Dedifferentiated amniotic fluid mesenchymal stem cell (primary cell): ENCODE measurements around the gene KIF2A.
A peak's percentile ranks its signal among the peaks of the same experiment; 100 is the strongest.
"Not testable (repeated sequence)": the region's sequence is repeated elsewhere in the genome, so short reads cannot be mapped to it uniquely, and the experiment has no call there.

Source experiments
- DNase-seq: peaks from one replicate; pipeline ENCODE4 v3.0.0-alpha.2; 2016; ENCODE audit errors: extremely low spot score

KIF2A gene

GRCh38 chr5:62291829-62292228 is 14.2 kb upstream of the KIF2A start:
- DNase-seq = not testable (repeated sequence)

DNA sequence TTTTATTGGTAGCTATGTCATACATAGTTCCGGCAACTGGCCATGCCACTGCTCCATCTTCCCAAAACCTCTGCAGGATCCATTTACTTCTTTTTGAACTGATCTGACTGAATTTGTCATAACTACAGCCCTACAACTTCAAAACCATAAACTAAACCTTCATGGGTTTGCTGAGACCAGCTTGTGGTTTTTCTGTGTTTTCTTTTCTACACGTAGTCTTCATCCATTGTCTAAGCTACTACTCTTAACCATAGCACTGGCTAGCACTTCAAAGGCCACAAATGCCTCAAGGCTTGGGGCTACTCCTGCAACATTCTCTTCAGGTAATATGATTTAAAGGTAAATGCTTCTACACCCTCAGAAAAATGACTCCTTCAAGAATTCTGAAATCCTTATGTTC is 9.0 kb upstream of the KIF2A start:
- no peak for DNase-seq

- no peak for DNase-seq
Observed at GRCh38 chr5:62298118-62298517, 7.9 kb upstream of the KIF2A start.

GRCh38 chr5:62299101-62299500 is 6.9 kb upstream of the KIF2A start:
- no peak for DNase-seq

- DNase-seq = no peak
Observed at GRCh38 chr5:62299600-62299999, 6.4 kb upstream of the KIF2A start.

GRCh38 chr5:62305358-62305714 is 670 bp upstream of the KIF2A start:
- no peak for DNase-seq

DNA sequence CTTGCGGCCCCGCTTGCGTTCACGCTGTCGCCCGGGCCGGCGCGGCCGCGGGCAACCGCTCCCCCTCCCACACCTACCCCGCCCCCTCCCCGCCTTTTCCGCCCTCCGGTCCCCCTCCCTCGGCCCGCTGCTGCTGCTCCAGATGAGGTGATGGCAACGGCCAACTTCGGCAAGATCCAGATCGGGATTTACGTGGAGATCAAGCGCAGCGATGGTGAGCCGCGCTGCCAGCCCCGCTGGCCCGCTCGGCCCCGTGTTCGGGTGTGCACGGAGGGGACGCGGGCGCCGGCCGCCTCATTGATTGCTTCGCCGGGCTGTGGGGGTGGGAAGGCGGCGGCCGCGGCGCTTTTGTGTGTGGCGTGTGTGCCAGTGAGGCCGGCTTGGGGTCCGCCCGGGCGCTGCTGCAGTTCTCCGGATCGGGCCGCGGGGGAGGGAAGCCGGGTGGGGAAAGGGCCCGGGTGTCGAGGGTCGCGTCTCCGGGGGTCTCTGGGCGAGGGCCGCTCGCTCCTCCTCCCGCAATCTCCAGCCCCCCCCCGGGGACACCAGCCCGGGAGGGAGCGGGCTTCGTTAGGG is 403 bp downstream of the KIF2A start:
- DNase-seq = no peak

- peak; percentile 29 for DNase-seq
Observed at GRCh38 chr5:62306896-62307689, 1.1 kb downstream of the KIF2A start.

DNA sequence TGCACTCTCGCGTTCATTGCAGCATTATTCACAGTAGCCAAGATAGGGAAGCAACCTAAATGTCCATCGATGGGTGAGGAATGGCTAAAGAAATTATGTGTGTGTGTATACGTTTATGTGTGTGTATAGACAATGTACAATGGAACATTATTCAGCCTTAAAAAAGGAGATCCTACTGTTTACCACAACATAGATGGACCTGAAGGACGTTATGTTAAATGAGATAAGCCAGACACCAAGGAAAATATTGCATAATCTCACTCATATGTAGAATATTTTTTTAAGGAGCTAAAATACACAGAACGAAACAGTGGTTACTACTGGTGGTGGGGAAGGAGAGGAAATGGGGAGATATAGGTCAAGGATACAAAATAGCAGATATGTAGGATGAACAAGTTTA is 2.4 kb downstream of the KIF2A start:
- no peak for DNase-seq

DNA sequence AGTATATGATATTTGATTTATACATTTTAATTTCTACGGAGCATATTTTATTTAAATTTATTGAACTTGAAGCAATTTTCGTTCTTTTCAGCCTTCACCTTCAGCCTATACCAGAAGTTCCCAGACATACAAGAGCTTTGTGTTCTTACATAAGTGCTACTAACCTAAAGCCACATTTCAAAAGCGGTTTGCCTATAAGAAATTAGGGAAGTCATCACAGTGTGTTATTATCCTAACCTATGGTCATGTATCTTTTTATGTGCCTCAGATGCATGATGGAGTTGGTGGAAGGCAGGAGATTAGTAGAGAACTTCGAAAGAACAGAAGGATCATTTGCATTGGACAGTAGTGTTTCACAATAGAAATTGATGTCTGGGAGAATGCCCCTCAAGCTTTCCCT is 3.1 kb downstream of the KIF2A start:
- DNase-seq = no peak

DNA sequence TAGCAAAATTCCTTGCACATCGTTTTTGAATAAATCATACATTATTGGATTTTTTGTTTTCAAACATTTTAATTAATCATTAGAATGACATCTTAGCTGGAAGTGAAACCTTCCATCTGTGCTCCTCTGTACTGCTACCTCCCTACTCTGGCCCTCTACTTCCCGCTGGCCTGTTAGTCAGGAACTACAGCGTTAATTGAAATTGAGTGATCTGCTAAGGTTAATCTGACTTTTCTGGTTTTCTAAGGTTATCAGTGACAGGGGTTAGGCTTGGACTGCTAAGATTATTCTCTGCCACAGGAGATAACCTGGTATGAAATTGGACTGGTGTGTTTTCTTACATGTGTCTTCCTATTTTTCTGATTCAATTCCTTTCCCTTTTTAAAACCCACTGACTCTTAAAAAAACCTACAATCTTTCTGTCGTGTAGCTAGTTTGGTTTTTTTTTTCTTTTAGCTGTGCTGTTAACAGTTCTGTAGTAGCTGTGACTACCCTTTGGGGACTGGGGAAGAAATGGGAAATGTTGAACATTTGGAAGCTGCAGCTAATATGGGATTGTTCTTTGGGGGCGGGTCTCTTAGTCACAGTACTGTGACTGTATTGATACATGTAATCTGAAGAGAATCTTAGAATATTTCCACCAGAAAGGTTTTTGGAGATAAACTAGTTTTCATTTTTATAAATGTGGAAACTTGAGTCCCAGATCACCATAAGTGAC is 4.6 kb downstream of the KIF2A start:
- no peak for DNase-seq

DNA sequence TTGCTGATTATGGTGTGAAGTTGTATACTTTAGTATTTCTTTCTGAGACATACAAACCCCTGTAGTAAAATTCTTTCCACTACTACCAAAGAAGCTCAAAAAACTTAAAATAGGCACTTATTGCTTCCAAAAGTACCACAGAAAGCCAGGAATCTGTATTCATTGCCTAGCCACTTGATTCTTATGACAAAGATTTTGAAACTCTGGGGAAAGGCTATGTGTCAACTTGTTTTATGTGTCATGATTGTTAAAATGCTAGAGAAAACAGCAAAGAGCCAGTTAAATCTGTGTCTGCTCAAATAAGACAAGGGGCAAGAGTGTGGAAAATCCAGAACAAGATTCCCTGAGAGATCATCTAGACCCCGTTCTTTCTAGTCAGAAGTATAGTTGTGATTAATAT is 6.0 kb downstream of the KIF2A start:
- DNase-seq = no peak

DNA sequence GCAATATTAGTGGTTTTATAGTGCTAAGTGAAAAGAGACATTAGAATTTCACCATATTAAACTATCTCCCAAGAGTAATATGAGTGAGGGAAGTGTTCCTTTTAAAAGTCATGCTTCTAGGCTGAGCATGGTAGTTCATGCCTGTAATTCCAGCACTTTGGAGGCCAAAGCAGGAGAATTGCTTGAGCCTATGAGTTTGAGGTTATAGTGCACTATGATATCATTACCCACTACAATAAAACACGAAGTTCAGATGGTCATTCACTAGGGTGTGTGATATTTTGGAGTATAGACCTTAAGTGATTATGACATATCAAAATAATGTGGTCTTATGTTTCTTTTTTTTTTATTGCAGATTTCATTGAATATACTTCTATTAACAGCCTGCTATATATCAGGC is 6.7 kb downstream of the KIF2A start:
- no peak for DNase-seq

- no peak for DNase-seq
Observed at GRCh38 chr5:62314213-62314830, 8.3 kb downstream of the KIF2A start.

- no peak for DNase-seq
Observed at GRCh38 chr5:62315376-62316175, 9.6 kb downstream of the KIF2A start.

GRCh38 chr5:62316176-62316502 is 10.1 kb downstream of the KIF2A start:
- no peak for DNase-seq

DNA sequence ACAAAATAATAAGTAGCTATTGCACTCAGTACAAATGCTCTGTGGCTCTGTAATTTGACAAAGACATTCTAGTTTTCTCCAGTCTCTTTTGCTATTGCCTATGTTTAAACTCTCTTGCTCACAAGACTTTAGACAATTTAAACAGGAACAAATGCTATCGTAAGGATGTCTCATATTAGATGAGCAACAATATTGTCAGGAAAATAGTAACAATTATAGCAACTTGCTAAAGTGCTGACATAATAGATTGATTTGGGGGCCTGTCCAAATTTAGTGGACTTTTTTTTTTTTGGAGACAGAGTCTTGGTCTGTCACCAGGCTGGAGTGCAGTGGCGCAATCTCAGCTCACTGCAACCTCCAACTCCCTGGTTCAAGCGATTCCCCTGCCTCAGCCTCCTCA is 11.8 kb downstream of the KIF2A start:
- DNase-seq = no peak

DNA sequence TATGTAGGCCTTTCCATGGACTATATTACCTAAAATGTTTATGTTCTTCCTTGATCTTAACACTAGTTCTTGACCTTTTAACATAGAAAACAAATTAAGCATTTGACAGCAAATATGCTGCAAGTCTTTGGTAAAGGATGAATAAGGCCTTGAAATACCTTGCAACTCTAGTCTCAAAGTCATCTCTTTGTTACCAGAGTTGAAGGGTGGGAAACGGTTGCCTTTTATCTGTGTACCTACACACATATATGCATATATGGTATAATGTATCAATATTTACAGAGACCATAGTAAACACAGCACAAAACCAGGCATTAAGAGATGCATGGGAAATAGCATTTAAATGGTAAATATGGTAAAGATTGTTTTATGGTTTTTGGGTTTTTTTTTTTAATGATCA is 16.5 kb downstream of the KIF2A start:
- DNase-seq = no peak

- DNase-seq = no peak
Observed at GRCh38 chr5:62326302-62326701, 20.3 kb downstream of the KIF2A start.

- no peak for DNase-seq
Observed at GRCh38 chr5:62326702-62327101, 20.7 kb downstream of the KIF2A start.

GRCh38 chr5:62327138-62328053 is 21.4 kb downstream of the KIF2A start:
- no peak for DNase-seq
